ENCODE measurements around the gene ANO7.

ANO7 gene

GRCh38 chr2:241188361-241189092 is at the start of gene ANO7:
Gene ANO7, plus strand, starts transcription at chr2:241188677. Its CDS starts 1,387 bp downstream, at chr2:241190064.
- no peak for DNase-seq

GRCh38 chr2:241139531-241140444 is 48.7 kb upstream of the ANO7 start:
- no peak for DNase-seq

GRCh38 chr2:241140445-241140840 is 48.0 kb upstream of the ANO7 start:
- no peak for DNase-seq

- no peak for DNase-seq
Measured at GRCh38 chr2:241141214-241141770, 47.2 kb upstream of the ANO7 start.

GRCh38 chr2:241142063-241142462 is 46.4 kb upstream of the ANO7 start:
- DNase-seq = no peak

GRCh38 chr2:241142593-241142992 is 45.9 kb upstream of the ANO7 start:
- DNase-seq = no peak

- no peak for DNase-seq
Measured at GRCh38 chr2:241146286-241146685, 42.2 kb upstream of the ANO7 start.

- DNase-seq = no peak
Measured at GRCh38 chr2:241147336-241147735, 41.1 kb upstream of the ANO7 start.

GRCh38 chr2:241148239-241148638 is 40.2 kb upstream of the ANO7 start:
- DNase-seq = no peak

GRCh38 chr2:241148891-241149674 is 39.4 kb upstream of the ANO7 start, which contains the start of gene PASK:
Gene PASK, minus strand, starts transcription at chr2:241149472. Its CDS starts 6,440 bp downstream, at chr2:241143032.
- DNase-seq = peak; percentile 85 to 87

GRCh38 chr2:241149675-241149924 is 38.9 kb upstream of the ANO7 start:
- DNase-seq = no peak

GRCh38 chr2:241149925-241150659 is 38.4 kb upstream of the ANO7 start, which contains the start of gene PPP1R7:
Gene PPP1R7, plus strand, starts transcription at chr2:241150467. Its CDS starts 29 bp downstream, at chr2:241150496.
- peak; percentile 70 to 75 for DNase-seq

- DNase-seq = no peak
Measured at GRCh38 chr2:241150660-241151530, 37.6 kb upstream of the ANO7 start.

GRCh38 chr2:241151934-241152660 is 36.4 kb upstream of the ANO7 start:
- no peak for DNase-seq

GRCh38 chr2:241153616-241154015 is 34.9 kb upstream of the ANO7 start:
- DNase-seq = no peak

- no peak for DNase-seq
Measured at GRCh38 chr2:241154915-241155314, 33.6 kb upstream of the ANO7 start.

- DNase-seq = no peak
Measured at GRCh38 chr2:241155936-241156335, 32.5 kb upstream of the ANO7 start.

- DNase-seq = peak; percentile 58 to 59
Measured at GRCh38 chr2:241156971-241157441, 31.5 kb upstream of the ANO7 start.

- no peak for DNase-seq
Measured at GRCh38 chr2:241157841-241158545, 30.5 kb upstream of the ANO7 start.

GRCh38 chr2:241158546-241158900 is 30.0 kb upstream of the ANO7 start:
- no peak for DNase-seq
